Keratinocyte (primary cell): ENCODE results near the gene CNTNAP2. TPM values are rescaled to one million over a fixed set of nuclear protein-coding genes. Genes with fewer than 3 reads are reported as not detected.

Source experiments
- DNase-seq: peaks from one replicate; pipeline ENCODE4 v3.0.0-alpha.2; 2011; ENCODE audit warnings: low read depth, missing footprints, low spot score
- FAIRE-seq: peaks from 2 replicates; lab custom pipeline; 2011; peaks lifted over from hg19 to GRCh38; lab: Jason Lieb, UNC
- H2AFZ ChIP-seq: 2 replicates; pipeline ENCODE4 v1.6.0; 2012; ENCODE audit warnings: low read length, control low read depth, inconsistent platforms; ENCODE audit not compliant: control insufficient read depth
- H3K27ac ChIP-seq: 2 replicates; pipeline ENCODE4 v1.5.1; 2011; ENCODE audit warnings: low read length; ENCODE audit not compliant: control insufficient read depth, insufficient read depth
- H3K27me3 ChIP-seq: 3 replicates; pipeline ENCODE4 v1.6.0; 2011; ENCODE audit warnings: low read length; ENCODE audit not compliant: control insufficient read depth, insufficient read depth; ENCODE audit errors: extremely low read depth
- H3K36me3 ChIP-seq, 2 experiments: 2 replicates in 1 of 2; 3 replicates in 1 of 2; pipeline ENCODE4 v1.5.1; 2011; ENCODE audit warnings: low read length in 2 of 2, mild to moderate bottlenecking in 1 of 2; ENCODE audit not compliant: control insufficient read depth in 2 of 2, insufficient read depth in 2 of 2; ENCODE audit errors: extremely low read depth in 1 of 2
- H3K4me1 ChIP-seq: 3 replicates; pipeline ENCODE4 v1.5.1; 2011; ENCODE audit warnings: low read length; ENCODE audit not compliant: control insufficient read depth, insufficient read depth; ENCODE audit errors: extremely low read depth
- H3K4me2 ChIP-seq: 3 replicates; pipeline ENCODE4 v1.6.0; 2011; ENCODE audit warnings: low read depth, low read length; ENCODE audit not compliant: control insufficient read depth, insufficient read depth; ENCODE audit errors: extremely low read depth
- H3K4me3 ChIP-seq, 3 experiments: fragments of 200-600 bp in 1 of 3; sonication (generic) in 1 of 3; 2 replicates in 2 of 3; 3 replicates in 1 of 3; pipeline ENCODE4 v1.5.1; 2011 to 2016; ENCODE audit warnings: low read length in 3 of 3, mild to moderate bottlenecking in 3 of 3, control low read depth in 2 of 3, inconsistent platforms in 1 of 3, low read depth in 1 of 3, mixed read lengths in 1 of 3, mixed run types in 1 of 3, moderate library complexity in 1 of 3; ENCODE audit not compliant: control insufficient read depth in 2 of 3, insufficient read depth in 2 of 3; ENCODE audit errors: extremely low read depth in 1 of 3
- H3K79me2 ChIP-seq: 2 replicates; pipeline ENCODE4 v1.6.0; 2012; ENCODE audit warnings: low read length; ENCODE audit not compliant: control insufficient read depth, insufficient read depth
- H3K9ac ChIP-seq: 3 replicates; pipeline ENCODE4 v1.6.0; 2011; ENCODE audit warnings: low read length; ENCODE audit not compliant: control insufficient read depth, insufficient read depth; ENCODE audit errors: extremely low read depth
- H3K9me1 ChIP-seq: 3 replicates; pipeline ENCODE4 v1.6.0; 2011; ENCODE audit warnings: low read length; ENCODE audit not compliant: control insufficient read depth, insufficient read depth; ENCODE audit errors: extremely low read depth
- H3K9me3 ChIP-seq: 2 replicates; pipeline ENCODE4 v1.5.1; 2012; ENCODE audit warnings: low read depth, low read length; ENCODE audit not compliant: control insufficient read depth
- H4K20me1 ChIP-seq: 3 replicates; pipeline ENCODE4 v1.6.0; 2011; ENCODE audit warnings: low read length; ENCODE audit not compliant: control insufficient read depth, insufficient read depth; ENCODE audit errors: extremely low read depth
- EZH2 ChIP-seq: IDR thresholded peaks from one replicate; pipeline ENCODE4 v1.6.1; 2012; ENCODE audit warnings: inconsistent platforms, mild to moderate bottlenecking, low read length, moderate library complexity
- dilution Hi-C: fragments of 300-500 bp; cut with MboI; formaldehyde crosslinking; loops from one replicate; pipeline ENCODE4 v1.7.0; 2020; ENCODE audit warnings: low sequenced_read_pairs; ENCODE audit not compliant: extremely low pct_ligation_motif_present
- polyA plus RNA-seq, 5 experiments: library from polyadenylated mRNA; depleted of rRNA in 3 of 5; stranded (reverse) in 3 of 5; stranded (forward) in 1 of 5; unstranded in 1 of 5; fragments of >200 nt; gene quantifications; 1 replicate in 1 of 5; 2 replicates in 3 of 5; 3 replicates in 1 of 5; pipeline versions ENCODE4 v1.2.1 to v1.2.3, GENCODE V29; 2011 to 2012; ENCODE audit warnings: missing spikeins in 2 of 5, low read depth in 1 of 5, low replicate concordance in 1 of 5
- TF ChIP-seq, protein P1 (sequence below), 3 experiments: IDR thresholded peaks in 1 of 3; conservative IDR thresholded peaks in 1 of 3; optimal IDR thresholded peaks in 1 of 3; 2 replicates in 2 of 3; 3 replicates in 1 of 3; pipeline versions ENCODE3 to v1.5.1; 2011; ENCODE audit warnings: low read length in 3 of 3, mild to moderate bottlenecking in 3 of 3, moderate library complexity in 2 of 3, control low read depth in 1 of 3, inconsistent platforms in 1 of 3; ENCODE audit not compliant: insufficient read depth in 2 of 3; ENCODE audit errors: extremely low read depth in 1 of 3

Gene CNTNAP2
- polyA plus RNA-seq, 1 donor (not counting 4 experiments of a cell fraction or from before 2014, with no cell fraction given) = 1.4 TPM

DNA sequence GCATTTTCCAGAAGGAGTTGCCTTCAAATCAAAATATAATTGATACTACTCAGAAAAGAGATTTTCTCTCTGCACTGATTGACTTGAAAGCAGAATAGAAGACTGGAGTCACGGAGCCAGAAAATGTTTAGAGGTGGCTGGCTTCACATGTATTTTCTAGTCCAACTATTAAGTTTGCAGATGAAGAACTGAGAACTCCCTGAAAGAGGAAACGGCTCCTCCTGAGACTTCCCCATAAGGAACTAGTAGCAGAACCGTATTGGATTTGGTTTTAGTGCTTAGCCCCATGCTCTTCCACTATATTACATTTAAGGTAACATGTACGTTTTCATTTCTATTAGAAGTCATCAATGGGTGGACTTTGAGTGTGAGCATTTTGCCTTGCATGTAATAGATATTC, 946.3 kb downstream of the CNTNAP2 start:
- H3K4me3 ChIP-seq = no peak overlapping the region
- dilution Hi-C loops = no loop called here
- no peak for DNase-seq

DNA sequence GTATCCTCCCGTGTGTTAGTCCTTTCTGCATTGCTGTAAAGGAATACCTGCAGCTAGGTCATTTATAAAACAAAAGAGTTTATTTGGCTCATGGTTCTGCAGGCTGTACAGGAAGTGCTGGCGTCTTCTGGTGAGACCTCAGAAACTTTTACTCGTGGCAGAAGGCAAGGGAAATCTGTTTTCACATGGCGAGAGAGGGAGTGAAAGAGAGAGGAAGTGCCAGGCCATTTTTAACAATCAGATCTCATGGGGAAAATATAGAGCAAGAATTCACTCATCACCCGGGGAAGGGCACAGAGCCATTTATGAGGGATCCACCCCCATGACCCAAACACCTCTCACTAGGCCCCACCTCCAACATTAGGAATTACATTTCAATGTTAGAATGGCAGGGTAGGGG, 952.2 kb downstream of the CNTNAP2 start:
- no peaks in the 10 kb centered on the region for H3K9me1 ChIP-seq
- DNase-seq (no peak), FAIRE-seq (no peak)
- TF ChIP-seq, protein P1, sequence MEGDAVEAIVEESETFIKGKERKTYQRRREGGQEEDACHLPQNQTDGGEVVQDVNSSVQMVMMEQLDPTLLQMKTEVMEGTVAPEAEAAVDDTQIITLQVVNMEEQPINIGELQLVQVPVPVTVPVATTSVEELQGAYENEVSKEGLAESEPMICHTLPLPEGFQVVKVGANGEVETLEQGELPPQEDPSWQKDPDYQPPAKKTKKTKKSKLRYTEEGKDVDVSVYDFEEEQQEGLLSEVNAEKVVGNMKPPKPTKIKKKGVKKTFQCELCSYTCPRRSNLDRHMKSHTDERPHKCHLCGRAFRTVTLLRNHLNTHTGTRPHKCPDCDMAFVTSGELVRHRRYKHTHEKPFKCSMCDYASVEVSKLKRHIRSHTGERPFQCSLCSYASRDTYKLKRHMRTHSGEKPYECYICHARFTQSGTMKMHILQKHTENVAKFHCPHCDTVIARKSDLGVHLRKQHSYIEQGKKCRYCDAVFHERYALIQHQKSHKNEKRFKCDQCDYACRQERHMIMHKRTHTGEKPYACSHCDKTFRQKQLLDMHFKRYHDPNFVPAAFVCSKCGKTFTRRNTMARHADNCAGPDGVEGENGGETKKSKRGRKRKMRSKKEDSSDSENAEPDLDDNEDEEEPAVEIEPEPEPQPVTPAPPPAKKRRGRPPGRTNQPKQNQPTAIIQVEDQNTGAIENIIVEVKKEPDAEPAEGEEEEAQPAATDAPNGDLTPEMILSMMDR (optimal IDR thresholded peaks at IDR 0.05 in 1 of 3, IDR thresholded peaks at IDR 0.05 in 1 of 3, conservative IDR thresholded peaks at IDR 0.05 in 1 of 3; ENCODE audit: extremely low read depth in 1 of 3, insufficient read depth in 2 of 3, low read length in 3 of 3) = no peak
- TF ChIP-seq EZH2 = no peak
- no peaks in the 10 kb centered on the region for H3K79me2 ChIP-seq
- no peaks in the 10 kb centered on the region for H3K36me3 ChIP-seq
- H3K4me2 ChIP-seq = no peak overlapping the region
- H3K27ac ChIP-seq = no peak overlapping the region
- H3K4me3 ChIP-seq = no peak overlapping the region
- H2AFZ ChIP-seq = no peak overlapping the region
- H3K27me3 ChIP-seq = no peaks in the 10 kb centered on the region
- H4K20me1 ChIP-seq = no peaks in the 10 kb centered on the region
- no peak overlapping the region for H3K9ac ChIP-seq
- H3K4me1 ChIP-seq = no peaks in the 10 kb centered on the region
- dilution Hi-C loops = no loop called here
- H3K9me3 ChIP-seq = no peaks in the 10 kb centered on the region

More for the DNA sequence above, 946.3 kb downstream of the CNTNAP2 start:
- no peak for TF ChIP-seq EZH2
- TF ChIP-seq, protein P1 (optimal IDR thresholded peaks at IDR 0.05 in 1 of 3, IDR thresholded peaks at IDR 0.05 in 1 of 3, conservative IDR thresholded peaks at IDR 0.05 in 1 of 3; ENCODE audit: extremely low read depth in 1 of 3, insufficient read depth in 2 of 3, low read length in 3 of 3) = no peak
- H3K4me2 ChIP-seq = no peak overlapping the region
- H3K9me3 ChIP-seq = no peaks in the 10 kb centered on the region
- H3K27me3 ChIP-seq = no peaks in the 10 kb centered on the region
- H3K9ac ChIP-seq = no peak overlapping the region
- no peaks in the 10 kb centered on the region for H3K4me1 ChIP-seq
- no peak overlapping the region for H2AFZ ChIP-seq
- no peaks in the 10 kb centered on the region for H3K36me3 ChIP-seq
- no peak overlapping the region for H3K27ac ChIP-seq
- FAIRE-seq = no peak
- no peaks in the 10 kb centered on the region for H4K20me1 ChIP-seq
- no peaks in the 10 kb centered on the region for H3K9me1 ChIP-seq
- no peaks in the 10 kb centered on the region for H3K79me2 ChIP-seq
